CD8-positive, alpha-beta memory T cell (primary cell): Measurements from ENCODE around the gene ATRN. TPM values are rescaled to one million over a fixed set of nuclear protein-coding genes. Genes with fewer than 3 reads are reported as not detected.
"Not testable (repeated sequence)": the region's sequence is repeated elsewhere in the genome, so short reads cannot be mapped to it uniquely, and the experiment has no call there.

Experiments used
- CTCF ChIA-PET: fragments of 350-600 bp; sonication (Branson Sonifier 250); formaldehyde crosslinking; loops from one replicate; lab custom pipeline; 2021; ENCODE audit warnings: antibody characterized with exemption; lab: Charles Lee
- POLR2A ChIA-PET: fragments of 350-600 bp; sonication (Branson Sonifier 250); formaldehyde crosslinking; loops from one replicate; lab custom pipeline; 2021; ENCODE audit warnings: antibody characterized with exemption; lab: Charles Lee
- DNase-seq, 5 donors: peaks; one replicate each; pipeline versions ENCODE4 v3.0.0 to v3.0.0-alpha.2; 2020 to 2022; ENCODE audit warnings: mixed read lengths in 1 of 5
- H3K27ac ChIP-seq: one replicate; pipeline ENCODE4 v1.7.0; 2013; ENCODE audit warnings: low read depth, mild to moderate bottlenecking, low read length, moderate library complexity
- H3K27me3 ChIP-seq: 2 replicates; pipeline ENCODE4 v1.7.0; 2013; ENCODE audit warnings: low read length, mild to moderate bottlenecking; ENCODE audit not compliant: insufficient read depth, poor library complexity, severe bottlenecking
- H3K36me3 ChIP-seq: 2 replicates; pipeline ENCODE4 v1.7.0; 2013; ENCODE audit warnings: mild to moderate bottlenecking, low read length, moderate library complexity; ENCODE audit not compliant: insufficient read depth
- H3K4me1 ChIP-seq: 2 replicates; pipeline ENCODE4 v1.7.0; 2013; ENCODE audit warnings: mild to moderate bottlenecking, low read length, moderate library complexity; ENCODE audit not compliant: insufficient read depth
- H3K4me3 ChIP-seq: 2 replicates; pipeline ENCODE4 v1.7.0; 2013; ENCODE audit warnings: mild to moderate bottlenecking, low read length
- H3K9me3 ChIP-seq: 2 replicates; pipeline ENCODE4 v1.7.0; 2013; ENCODE audit warnings: mild to moderate bottlenecking, low read length
- H3K27ac Mint-ChIP-seq, 8 donors: one replicate each; pipeline ENCODE4 v1.8.0; 2020 to 2021; ENCODE audit warnings: mixed read lengths in 8 of 8, mild to moderate bottlenecking in 6 of 8, inconsistent platforms in 3 of 8, moderate library complexity in 3 of 8
- H3K27me3 Mint-ChIP-seq, 2 donors: one replicate each; pipeline ENCODE4 v1.8.0; 2020 to 2021; ENCODE audit warnings: mixed read lengths in 2 of 2, mild to moderate bottlenecking in 1 of 2, moderate library complexity in 1 of 2
- H3K36me3 Mint-ChIP-seq, 3 donors: one replicate each; pipeline ENCODE4 v1.8.0; 2020 to 2021; ENCODE audit warnings: mixed read lengths in 3 of 3, inconsistent platforms in 1 of 3, mild to moderate bottlenecking in 1 of 3
- H3K4me1 Mint-ChIP-seq, 3 donors: one replicate each; pipeline ENCODE4 v1.8.0; 2020 to 2021; ENCODE audit warnings: mixed read lengths in 3 of 3, inconsistent platforms in 1 of 3, mild to moderate bottlenecking in 1 of 3
- H3K4me3 Mint-ChIP-seq, 7 donors: one replicate each; pipeline ENCODE4 v1.8.0; 2020 to 2021; ENCODE audit warnings: mixed read lengths in 7 of 7, mild to moderate bottlenecking in 6 of 7, moderate library complexity in 4 of 7, inconsistent platforms in 2 of 7
- H3K9me3 Mint-ChIP-seq, 5 donors: one replicate each; pipeline ENCODE4 v1.8.0; 2020 to 2022; ENCODE audit warnings: mixed read lengths in 5 of 5, mild to moderate bottlenecking in 3 of 5, moderate library complexity in 2 of 5, inconsistent platforms in 1 of 5
- polyA plus RNA-seq: library from polyadenylated mRNA; unstranded; fragments of 300-500 nt; fragmentation: Illumina TruSeq; gene quantifications from one replicate; pipeline ENCODE4 v1.2.3, GENCODE V29; 2021
- total RNA-seq, 2 experiments: library from RNA; stranded (reverse); gene quantifications; one replicate each; pipeline ENCODE4 v1.2.3, GENCODE V29; 2021

The ATRN gene
- total and polyA plus RNA-seq, 3 experiments from 2014 or later, result 9.4 to 11.2 (median 10.8) TPM

GRCh38 chr20:3611901-3612300, 141.1 kb downstream of the ATRN start:
- POLR2A ChIA-PET, result no interaction called here
- Mint-ChIP-seq H3K4me3 (no peak overlapping the region), H3K27ac (no peak overlapping the region)

GRCh38 chr20:3612795-3613572, 142.2 kb downstream of the ATRN start:
- peak overlapping the region in 2 of 8 donors; percentile 8 to 36 for H3K27ac Mint-ChIP-seq
- CTCF ChIA-PET, result no interaction called here

More at GRCh38 chr20:3611901-3612300, 141.1 kb downstream of the ATRN start:
- Histone ChIP-seq H3K9me3 (no peaks in the 10 kb centered on the region), H3K27me3 (no peaks in the 10 kb centered on the region), H3K4me3 (no peak overlapping the region), H3K4me1 (no peaks in the 10 kb centered on the region), H3K27ac (no peak overlapping the region), H3K36me3 (no peaks in the 10 kb centered on the region)
- no peak for DNase-seq
- CTCF ChIA-PET, result interaction anchor here (0.5 kb wide), 1 partner anchor 1393 kb away, joined by 3 read pairs; no protein-coding TSS in a partner anchor
- no peaks in the 10 kb centered on the region for H3K9me3 Mint-ChIP-seq
- no peaks in the 10 kb centered on the region for H3K4me1 Mint-ChIP-seq
- H3K36me3 Mint-ChIP-seq, result peaks cover 0 to 60% (median 30%) of the 10 kb centered on the region in 3 donors
- H3K27me3 Mint-ChIP-seq, result no peaks in the 10 kb centered on the region

GRCh38 chr20:3613821-3614440, 143.1 kb downstream of the ATRN start:
- no peaks in the 10 kb centered on the region for H3K9me3 Mint-ChIP-seq
- no peaks in the 10 kb centered on the region for H3K27me3 ChIP-seq
- ChIA-PET POLR2A (no interaction called here), CTCF (no interaction called here)
- H3K27me3 Mint-ChIP-seq, result no peaks in the 10 kb centered on the region
- no peak overlapping the region for H3K27ac ChIP-seq
- no peak overlapping the region for H3K4me3 ChIP-seq
- no peak for DNase-seq
- H3K27ac Mint-ChIP-seq, result peak overlapping the region in 1 of 8 donors; percentile 76
- H3K36me3 ChIP-seq, result no peaks in the 10 kb centered on the region
- H3K36me3 Mint-ChIP-seq, result peaks cover 5 to 56% (median 32%) of the 10 kb centered on the region in 3 donors
- no peaks in the 10 kb centered on the region for H3K9me3 ChIP-seq
- H3K4me1 ChIP-seq, result no peaks in the 10 kb centered on the region
- no peaks in the 10 kb centered on the region for H3K4me1 Mint-ChIP-seq
- H3K4me3 Mint-ChIP-seq, result peak overlapping the region in 1 of 7 donors; percentile 48

More at GRCh38 chr20:3612795-3613572, 142.2 kb downstream of the ATRN start:
- Mint-ChIP-seq H3K9me3 (no peaks in the 10 kb centered on the region), H3K4me3 (no peak overlapping the region), H3K27me3 (no peaks in the 10 kb centered on the region), H3K36me3 (peaks cover 5 to 59% (median 31%) of the 10 kb centered on the region in 3 donors), H3K4me1 (no peaks in the 10 kb centered on the region)
- no peaks in the 10 kb centered on the region for H3K36me3 ChIP-seq
- no peaks in the 10 kb centered on the region for H3K4me1 ChIP-seq
- H3K4me3 ChIP-seq, result no peak overlapping the region
- POLR2A ChIA-PET, result no interaction called here
- DNase-seq, result no peak
- H3K27ac ChIP-seq, result no peak overlapping the region
- H3K9me3 ChIP-seq, result no peaks in the 10 kb centered on the region
- no peaks in the 10 kb centered on the region for H3K27me3 ChIP-seq

GRCh38 chr20:3614466-3614865, 143.6 kb downstream of the ATRN start:
- H3K4me3 ChIP-seq, result no peak overlapping the region
- no peaks in the 10 kb centered on the region for H3K36me3 ChIP-seq
- DNase-seq, result no peak
- no peaks in the 10 kb centered on the region for H3K9me3 ChIP-seq
- H3K27ac ChIP-seq, result no peak overlapping the region
- no peaks in the 10 kb centered on the region for H3K27me3 ChIP-seq
- H3K4me1 Mint-ChIP-seq, result no peaks in the 10 kb centered on the region
- H3K9me3 Mint-ChIP-seq, result no peaks in the 10 kb centered on the region
- H3K4me3 Mint-ChIP-seq, result peak overlapping the region in 1 of 7 donors; percentile 48
- H3K27me3 Mint-ChIP-seq, result no peaks in the 10 kb centered on the region
- H3K36me3 Mint-ChIP-seq, result peaks cover 5 to 56% (median 28%) of the 10 kb centered on the region in 3 donors
- POLR2A ChIA-PET, result no interaction called here
- peak overlapping the region in 2 of 8 donors; percentile 23 to 76 for H3K27ac Mint-ChIP-seq
- no peaks in the 10 kb centered on the region for H3K4me1 ChIP-seq
- CTCF ChIA-PET, result no interaction called here

GRCh38 chr20:3615171-3615840, 144.5 kb downstream of the ATRN start:
- POLR2A ChIA-PET, H3K27ac ChIP-seq, H3K4me3 ChIP-seq, H3K9me3 Mint-ChIP-seq, H3K4me1 ChIP-seq, H3K4me3 Mint-ChIP-seq, H3K27ac Mint-ChIP-seq, H3K27me3 ChIP-seq, CTCF ChIA-PET, H3K36me3 ChIP-seq, H3K9me3 ChIP-seq, DNase-seq, H3K27me3 Mint-ChIP-seq, H3K4me1 Mint-ChIP-seq: not testable (repeated sequence)
- H3K36me3 Mint-ChIP-seq, result peaks cover 5 to 52% (median 23%) of the 10 kb centered on the region in 3 donors

- Mint-ChIP-seq H3K4me1 (no peaks in the 10 kb centered on the region), H3K4me3 (no peak overlapping the region), H3K36me3 (peaks cover 5 to 50% (median 21%) of the 10 kb centered on the region in 3 donors), H3K27me3 (no peaks in the 10 kb centered on the region), H3K9me3 (no peaks in the 10 kb centered on the region), H3K27ac (no peak overlapping the region)
- POLR2A ChIA-PET, result no interaction called here
- no peak overlapping the region for H3K4me3 ChIP-seq
- H3K27me3 ChIP-seq, result no peaks in the 10 kb centered on the region
- no peaks in the 10 kb centered on the region for H3K36me3 ChIP-seq
- H3K9me3 ChIP-seq, result no peaks in the 10 kb centered on the region
- no peak for DNase-seq
- H3K27ac ChIP-seq, result no peak overlapping the region
- H3K4me1 ChIP-seq, result no peaks in the 10 kb centered on the region
- CTCF ChIA-PET, result no interaction called here
These were observed 145.4 kb downstream of the ATRN start for GRCh38 chr20:3616250-3616649.

GRCh38 chr20:3621111-3621510, 150.3 kb downstream of the ATRN start:
- ChIA-PET CTCF (no interaction called here), POLR2A (no interaction called here)
- H3K27me3 Mint-ChIP-seq, result no peaks in the 10 kb centered on the region

GRCh38 chr20:3622406-3622805, 151.6 kb downstream of the ATRN start:
- Histone ChIP-seq H3K4me1 (no peaks in the 10 kb centered on the region), H3K9me3 (no peaks in the 10 kb centered on the region), H3K36me3 (no peaks in the 10 kb centered on the region), H3K27ac (no peak overlapping the region), H3K4me3 (no peak overlapping the region), H3K27me3 (no peaks in the 10 kb centered on the region)
- no peak for DNase-seq
- Mint-ChIP-seq H3K4me3 (no peak overlapping the region), H3K9me3 (no peaks in the 10 kb centered on the region), H3K36me3 (peaks cover 5 to 30% (median 17%) of the 10 kb centered on the region in 3 donors), H3K27ac (no peak overlapping the region), H3K4me1 (no peaks in the 10 kb centered on the region), H3K27me3 (no peaks in the 10 kb centered on the region)
- ChIA-PET CTCF (no interaction called here), POLR2A (no interaction called here)

More at GRCh38 chr20:3621111-3621510, 150.3 kb downstream of the ATRN start:
- Mint-ChIP-seq H3K4me1 (no peaks in the 10 kb centered on the region), H3K27ac (peak overlapping the region in 1 of 8 donors; percentile 84), H3K9me3 (no peaks in the 10 kb centered on the region), H3K36me3 (peaks cover 5 to 33% (median 19%) of the 10 kb centered on the region in 3 donors), H3K4me3 (no peak overlapping the region)
- DNase-seq, result no peak
- Histone ChIP-seq H3K4me3 (no peak overlapping the region), H3K27ac (no peak overlapping the region), H3K36me3 (no peaks in the 10 kb centered on the region), H3K4me1 (no peaks in the 10 kb centered on the region), H3K9me3 (no peaks in the 10 kb centered on the region), H3K27me3 (no peaks in the 10 kb centered on the region)
